HG03066 (cell line): Measurements from ENCODE around the gene ZHX3.
"Not testable (repeated sequence)": the region's sequence is repeated elsewhere in the genome, so short reads cannot be mapped to it uniquely, and the experiment has no call there.

Source experiments
- ATAC-seq: cut with Tn5 transposase; IDR thresholded peaks from one replicate; pipeline ENCODE4 v1.9.1; 2021; ENCODE audit warnings: low read depth; ENCODE audit not compliant: unreplicated experiment

Gene ZHX3

DNA sequence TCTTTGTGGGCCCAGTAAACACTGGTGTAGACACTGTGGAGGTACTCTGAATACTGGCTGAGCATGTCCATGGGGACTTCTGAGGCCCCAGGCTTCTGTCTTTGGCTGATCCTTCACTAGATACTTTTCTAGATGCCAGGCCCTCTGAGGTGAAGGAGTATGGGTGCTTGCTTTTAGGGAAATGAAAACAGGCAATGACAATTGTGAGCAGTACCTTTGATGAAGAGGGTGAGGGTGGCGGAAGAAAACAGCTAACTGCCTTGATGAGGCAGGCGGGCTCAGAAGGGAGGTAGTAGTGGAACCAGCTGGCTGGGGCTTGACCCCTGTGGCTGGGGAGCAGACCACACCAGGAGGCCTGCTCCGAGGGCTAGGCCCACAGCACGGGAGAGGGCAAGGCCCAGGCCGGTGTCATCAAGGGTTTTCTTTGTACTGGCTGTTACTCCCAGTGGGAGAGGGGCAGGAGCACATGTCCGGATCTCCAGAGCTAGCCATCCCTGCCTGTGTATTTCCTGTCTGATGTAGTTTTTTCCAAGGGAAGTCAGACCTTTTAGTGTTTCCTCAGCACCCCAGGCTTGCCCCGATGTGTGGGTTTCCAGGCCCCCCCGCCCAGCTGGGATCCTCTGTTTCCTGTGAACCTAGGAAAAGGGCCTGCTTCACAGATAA is 176.2 kb downstream of the ZHX3 start:
- ATAC-seq, result no peak

DNA sequence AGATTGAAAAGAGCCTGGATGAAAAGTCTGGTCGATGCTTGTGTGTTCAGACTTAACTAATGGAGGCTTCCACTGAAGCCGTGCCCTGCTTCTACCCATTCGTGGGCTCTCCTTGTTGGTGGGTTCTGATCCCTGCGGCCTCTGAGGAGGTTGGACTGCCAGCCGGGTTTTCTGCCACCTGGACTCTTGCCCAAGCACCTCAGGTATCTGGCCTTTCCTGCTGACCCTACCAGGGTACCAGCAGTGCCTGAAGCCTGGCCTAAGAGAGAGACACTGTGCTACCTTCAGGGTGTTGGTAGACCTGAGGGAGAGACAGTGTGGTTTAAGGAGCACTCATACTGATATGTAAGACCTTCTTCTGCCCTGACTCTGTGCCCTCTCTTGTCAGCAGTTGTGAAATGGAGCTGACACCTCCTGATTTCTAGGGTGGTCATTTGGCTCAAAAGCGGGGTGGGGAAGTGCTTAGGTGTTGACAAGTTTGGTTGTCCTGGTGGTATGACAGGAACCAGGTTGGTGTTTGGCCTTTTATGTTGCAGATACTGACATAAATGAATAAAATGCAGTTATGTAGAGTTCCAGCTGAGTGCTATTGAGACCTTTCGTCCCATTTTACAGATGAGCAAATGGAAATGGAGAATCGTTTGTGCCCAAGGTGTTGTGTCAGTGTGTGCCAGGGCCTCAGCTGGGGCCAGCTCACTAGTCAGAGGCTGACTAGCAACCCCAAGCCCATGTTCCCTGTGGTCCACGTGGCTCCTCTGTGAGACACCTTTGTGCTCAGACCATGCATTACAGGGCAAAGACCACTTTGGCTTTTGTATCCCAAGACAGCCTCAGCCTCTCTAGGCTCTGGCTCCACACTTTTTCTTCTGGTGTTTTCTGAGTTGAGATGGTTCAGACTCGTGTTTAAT is 177.1 kb downstream of the ZHX3 start:
- no peak for ATAC-seq

DNA sequence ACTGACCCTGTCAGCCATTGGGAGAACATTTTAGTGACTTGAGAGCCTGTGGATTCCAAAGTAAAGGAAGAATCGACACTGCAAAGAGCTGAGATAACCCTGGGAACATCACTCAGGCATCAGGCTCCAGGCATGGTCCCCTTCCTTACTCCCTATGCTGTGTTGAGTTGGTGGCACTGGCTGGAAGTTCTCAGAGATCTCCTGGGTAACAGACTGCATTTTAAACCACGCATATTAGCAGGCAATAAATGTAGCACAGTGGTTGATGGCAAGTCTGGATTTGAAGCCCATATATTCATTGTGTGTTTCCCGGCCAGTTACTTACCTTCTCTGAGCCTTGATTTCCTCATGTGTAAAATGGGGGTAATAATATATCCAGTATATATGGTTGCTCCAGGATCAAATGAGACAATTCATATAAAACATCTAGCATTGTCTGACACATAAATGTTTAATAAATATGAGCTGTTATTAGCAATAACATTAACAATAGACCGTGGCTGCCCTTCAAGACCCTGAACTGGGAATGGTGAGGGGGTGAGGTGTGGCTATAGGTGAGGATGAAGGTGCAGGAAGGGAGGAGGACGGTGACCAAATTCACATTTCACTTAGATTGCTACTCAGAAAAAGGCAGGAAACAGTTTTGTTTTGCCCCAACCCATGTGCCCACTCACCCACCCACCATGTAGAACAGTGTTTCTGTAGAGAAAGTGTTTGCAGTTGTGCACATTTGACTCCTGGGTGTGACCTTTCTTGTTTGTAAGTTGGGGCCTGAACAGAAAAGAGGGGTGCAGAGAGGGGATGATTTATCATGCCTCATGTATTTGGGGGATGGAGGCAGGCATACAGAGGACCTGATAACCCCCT is 178.1 kb downstream of the ZHX3 start:
- ATAC-seq, result no peak

DNA sequence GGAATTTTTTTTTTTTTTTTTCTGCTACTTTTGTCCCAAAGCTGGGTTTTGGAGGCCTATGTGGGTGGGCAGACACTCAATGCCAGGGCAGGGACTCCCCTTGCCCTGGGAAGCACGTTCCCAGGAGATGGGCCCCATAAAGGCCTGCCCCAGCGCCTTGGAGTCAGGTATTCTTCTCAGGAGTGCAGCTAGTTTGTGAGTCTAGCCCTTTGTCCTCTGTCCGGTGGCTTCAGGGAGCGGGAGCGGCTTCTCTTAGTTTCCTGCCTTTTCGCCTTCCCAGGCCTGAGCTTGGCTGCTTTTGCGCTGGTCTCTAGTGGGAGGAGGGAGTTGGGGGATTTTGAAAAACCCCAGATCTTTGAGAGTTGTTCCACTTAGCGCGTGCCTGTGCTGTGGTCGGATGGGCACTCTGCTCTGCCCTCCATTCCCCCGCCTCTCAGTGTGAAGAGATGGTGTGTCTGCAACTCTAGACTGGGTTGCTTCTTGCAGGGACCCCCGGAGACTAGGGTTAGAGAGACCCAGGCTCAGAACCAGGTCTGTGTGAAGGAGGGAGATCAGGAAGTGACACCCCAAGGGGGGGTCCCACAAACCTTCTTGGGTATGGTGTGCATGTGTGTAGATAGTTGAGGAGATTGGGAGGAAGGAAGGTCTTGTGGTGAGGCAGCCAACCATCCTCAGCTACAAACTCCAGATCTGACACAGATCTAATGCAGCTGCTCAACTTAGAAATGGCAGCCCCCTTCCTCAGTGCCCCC is 178.9 kb downstream of the ZHX3 start:
- no peak for ATAC-seq

DNA sequence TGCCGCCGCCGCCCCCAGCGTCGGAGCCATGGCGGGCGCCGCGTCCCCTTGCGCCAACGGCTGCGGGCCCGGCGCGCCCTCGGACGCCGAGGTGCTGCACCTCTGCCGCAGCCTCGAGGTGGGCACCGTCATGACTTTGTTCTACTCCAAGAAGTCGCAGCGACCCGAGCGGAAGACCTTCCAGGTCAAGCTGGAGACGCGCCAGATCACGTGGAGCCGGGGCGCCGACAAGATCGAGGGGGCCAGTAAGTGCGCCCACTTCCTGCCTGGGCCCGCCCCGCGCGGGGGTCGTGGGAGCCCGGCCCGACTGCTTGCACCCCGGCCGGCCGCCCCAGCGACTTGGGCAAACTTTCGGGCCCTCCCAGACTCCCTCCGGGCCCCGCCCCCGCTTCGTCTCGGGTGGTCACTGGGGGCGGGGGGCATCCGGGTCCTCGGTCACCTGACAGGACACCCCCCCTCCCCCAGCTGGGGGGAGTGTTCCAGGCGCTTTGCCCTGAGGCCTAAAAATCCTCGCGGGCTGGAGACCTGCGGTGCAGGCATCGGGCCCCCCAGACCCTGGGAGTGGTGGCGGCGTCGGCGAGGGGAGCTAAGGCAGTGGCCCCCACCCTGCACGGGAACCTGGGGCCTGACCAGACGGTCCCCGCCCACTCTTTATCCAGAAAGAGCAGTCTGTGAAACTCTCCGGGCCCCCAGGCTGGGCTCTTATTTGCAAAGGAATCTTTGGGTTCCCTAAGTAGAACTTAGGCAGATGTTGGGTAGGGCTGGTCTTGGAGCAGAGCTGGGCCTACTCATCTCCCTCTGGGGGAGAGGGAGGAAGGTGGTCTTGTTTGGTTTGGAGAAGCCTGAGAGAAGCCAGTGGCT is 179.7 kb downstream of the ZHX3 start:
- ATAC-seq, result peak; percentile 1

DNA sequence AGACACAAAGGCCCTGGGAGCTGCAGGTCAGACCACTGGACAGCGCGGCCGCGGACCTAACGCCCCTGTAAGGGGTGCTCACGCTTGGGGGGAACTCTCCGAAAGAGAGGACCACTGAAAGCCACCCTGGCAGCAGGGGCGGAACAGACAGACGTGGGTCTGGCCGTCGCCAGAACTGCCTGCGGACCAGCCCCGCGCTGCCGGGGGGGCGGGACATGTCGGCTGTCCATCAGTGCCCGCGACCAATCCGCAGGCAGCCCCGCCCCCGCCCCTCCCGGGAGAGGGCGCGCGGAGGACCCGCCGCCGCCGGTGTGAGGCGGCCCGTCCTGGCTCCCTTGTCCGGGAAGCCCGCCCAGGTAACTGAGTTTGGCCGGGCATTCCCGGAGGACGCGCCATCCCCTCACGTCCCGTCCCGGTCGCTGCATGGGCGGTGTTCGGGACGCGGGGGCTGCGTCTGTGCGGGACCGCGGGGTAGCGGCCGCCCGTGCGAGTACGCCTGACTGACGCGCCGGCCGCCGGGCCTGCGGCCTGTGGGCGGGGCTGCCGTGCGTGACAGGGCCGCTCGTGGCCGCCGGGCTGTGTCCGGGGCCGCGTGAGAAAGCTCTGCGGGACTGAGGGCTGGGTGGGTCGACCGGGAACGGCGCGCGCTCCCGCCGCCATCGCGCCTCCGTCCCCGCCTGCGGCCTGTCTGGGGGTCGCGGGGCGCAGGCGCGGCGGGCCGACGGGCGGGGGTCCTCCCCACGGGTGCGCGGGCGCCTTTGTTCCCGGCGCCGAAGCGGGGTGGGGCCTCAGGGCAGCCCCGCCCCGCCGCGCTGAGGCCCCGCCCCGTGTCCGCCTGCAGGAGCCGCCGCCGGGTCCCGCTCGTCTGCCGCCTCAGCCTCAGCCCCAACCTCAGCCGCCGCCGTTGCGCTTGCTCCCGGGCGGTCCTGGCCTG is 180.6 kb downstream of the ZHX3 start, which contains the start of gene PLCG1:
PLCG1 (plus strand) TSS at position 864 of the 934 bp plus-strand sequence. CDS start 99 bp downstream, outside the sequence.
- ATAC-seq, result peak; percentile 58

DNA sequence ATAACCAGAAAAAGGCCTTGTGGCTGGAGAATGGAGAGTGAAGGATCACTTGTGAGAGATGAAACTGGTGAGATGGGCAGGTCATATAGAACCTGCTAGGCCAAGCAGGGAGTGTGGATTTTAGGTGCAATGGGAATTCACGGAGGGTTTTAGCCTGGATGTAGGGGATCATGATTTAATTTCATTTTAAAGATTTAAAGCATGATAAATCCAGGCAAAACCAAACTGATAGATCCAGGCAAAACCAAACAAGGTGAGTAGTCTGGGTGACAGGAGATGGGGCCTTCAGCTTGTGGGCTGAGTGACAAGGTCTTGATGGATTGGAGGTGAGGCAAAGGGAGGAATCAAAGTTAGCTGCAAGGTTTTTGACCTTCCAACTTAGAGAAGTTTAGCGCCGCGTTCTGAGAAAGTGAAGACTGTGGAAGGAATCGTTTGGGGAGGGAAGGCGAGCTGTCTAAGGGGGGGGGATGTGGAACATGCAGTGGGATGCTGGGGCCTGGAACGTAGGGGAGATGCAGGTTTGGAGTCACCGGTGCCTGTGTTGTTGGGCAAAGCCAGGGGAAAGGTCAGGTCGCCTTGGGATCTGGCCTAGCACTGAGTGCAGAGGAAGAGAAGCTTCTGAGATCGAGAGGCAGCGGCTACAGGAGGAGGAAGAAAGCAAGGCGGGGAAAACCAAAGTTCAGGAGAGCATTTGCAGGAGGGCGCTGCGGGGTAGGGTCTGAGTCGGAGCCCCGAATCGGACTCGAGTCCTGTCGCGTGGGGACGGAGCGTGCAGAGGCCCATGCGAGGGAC is 181.4 kb downstream of the ZHX3 start:
- ATAC-seq, result no peak

DNA sequence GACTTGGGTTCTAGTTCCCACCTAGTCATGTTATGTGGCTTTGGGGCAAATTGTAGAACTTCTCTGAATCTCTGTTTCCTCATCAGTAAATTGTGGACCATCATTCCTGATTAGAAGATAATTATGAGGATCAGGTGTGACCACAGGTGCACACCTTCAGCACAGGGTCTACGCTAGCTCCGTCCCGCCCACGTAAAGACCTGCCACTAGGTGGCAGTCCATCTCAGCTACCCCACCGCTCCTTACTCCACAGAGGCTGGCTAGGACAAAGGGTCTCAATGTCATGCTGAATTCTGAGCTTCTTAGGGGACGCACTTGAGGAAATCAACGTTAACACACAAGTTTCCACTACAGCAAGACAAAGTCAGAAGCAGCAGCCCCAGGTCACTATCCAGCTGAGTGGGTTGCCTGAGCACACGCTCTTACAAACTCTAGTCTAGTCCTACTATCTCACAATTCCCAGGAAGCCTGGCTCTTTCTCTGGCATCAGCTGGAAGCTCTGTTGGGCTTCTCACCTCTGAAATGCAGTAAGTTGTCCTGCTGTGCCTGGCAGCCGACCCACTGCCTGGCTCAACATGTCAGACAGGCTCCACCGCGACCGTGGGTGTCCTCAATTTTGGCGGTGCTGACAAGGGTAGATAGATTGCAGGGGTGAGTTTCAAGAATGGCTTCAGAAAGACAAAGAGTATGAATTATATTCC is 182.2 kb downstream of the ZHX3 start:
- ATAC-seq, result no peak

DNA sequence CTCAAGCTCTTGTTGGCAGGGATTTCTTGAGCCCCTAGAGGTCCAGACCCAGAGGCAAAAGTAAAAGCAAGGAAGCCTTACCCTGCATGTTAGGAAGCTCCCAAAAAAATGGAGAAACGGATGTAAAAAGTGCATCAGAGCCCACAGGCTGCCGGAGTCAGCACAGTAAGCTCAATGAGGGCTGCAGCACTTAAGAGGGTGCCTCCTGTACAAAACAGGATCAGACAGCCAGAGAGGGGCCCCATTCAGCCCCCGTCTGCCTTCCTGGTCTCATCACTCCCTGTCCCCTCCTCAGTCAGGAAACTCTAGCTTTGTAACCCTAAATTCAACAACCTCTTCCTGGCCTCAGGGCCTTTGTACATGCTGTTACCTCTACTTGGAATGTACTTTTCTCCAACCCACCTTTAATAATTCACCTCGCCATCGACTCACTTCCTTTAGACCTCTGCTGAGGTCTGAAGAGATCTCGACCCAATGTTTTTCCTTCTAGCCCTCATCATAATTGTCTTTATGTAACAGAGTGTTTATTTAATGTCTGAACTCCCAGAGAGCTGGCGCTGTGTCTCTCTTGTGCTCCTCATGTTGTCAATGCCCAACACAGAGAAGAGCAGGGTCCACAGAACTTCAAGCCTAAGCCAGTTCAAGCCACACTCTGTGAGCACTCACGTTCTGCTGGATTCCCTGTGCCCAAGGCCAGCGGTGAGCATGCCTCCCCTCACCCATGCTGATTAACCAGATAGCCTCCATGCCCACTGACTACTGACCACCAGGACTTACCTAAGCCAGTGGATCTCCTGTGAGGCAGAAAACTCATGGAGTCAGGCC is 183.0 kb downstream of the ZHX3 start:
- no peak for ATAC-seq

DNA sequence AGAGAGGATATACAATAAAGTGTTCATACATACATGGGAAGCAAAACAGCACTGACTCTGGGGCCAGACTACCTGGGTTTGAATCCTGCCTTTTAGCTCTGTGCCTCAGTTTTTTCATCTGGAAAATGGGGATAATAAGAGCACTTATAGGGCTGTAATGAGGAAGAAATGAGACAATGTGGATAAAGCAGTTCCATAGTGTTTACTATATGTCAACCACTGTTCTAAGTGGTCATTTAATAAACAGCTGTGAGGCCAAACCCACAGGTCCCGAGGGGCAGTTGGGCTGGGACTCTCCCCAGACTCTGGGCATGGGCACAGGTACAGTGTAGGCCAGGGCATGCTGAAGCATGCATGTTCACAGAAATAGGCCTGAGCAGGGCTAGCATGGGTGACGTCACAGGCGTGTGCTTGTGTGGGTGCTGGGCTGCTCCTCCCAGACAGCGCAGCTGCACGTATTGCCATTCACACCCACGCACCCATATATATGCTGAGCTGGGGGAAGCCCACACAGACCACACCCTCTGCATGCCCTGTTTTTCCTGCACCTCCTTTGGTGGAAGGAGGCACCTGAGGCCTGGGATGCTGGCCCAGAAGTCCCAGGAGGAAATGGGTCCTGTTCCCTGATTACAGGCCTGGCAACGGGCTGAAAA is 183.7 kb downstream of the ZHX3 start:
- peak; percentile 47 for ATAC-seq

DNA sequence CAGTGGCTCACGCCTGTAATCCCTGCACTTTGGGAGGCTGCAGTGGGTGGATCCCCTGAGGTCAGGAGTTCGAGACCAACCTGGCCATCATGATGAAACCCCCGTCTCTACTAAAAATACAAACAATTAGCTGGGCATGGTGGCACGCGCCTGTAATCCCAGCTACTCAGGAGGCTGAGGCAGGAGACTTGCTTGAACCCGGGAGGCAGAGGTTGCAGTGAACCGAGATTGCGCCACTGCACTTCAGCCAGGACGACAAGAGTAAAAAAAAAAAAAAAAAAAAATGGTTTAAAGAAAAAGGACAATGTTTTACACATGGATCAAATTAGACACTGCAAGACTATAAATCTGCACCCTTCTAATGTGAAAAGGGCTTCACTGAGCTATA is 185.1 kb downstream of the ZHX3 start:
- not testable (repeated sequence) for ATAC-seq

DNA sequence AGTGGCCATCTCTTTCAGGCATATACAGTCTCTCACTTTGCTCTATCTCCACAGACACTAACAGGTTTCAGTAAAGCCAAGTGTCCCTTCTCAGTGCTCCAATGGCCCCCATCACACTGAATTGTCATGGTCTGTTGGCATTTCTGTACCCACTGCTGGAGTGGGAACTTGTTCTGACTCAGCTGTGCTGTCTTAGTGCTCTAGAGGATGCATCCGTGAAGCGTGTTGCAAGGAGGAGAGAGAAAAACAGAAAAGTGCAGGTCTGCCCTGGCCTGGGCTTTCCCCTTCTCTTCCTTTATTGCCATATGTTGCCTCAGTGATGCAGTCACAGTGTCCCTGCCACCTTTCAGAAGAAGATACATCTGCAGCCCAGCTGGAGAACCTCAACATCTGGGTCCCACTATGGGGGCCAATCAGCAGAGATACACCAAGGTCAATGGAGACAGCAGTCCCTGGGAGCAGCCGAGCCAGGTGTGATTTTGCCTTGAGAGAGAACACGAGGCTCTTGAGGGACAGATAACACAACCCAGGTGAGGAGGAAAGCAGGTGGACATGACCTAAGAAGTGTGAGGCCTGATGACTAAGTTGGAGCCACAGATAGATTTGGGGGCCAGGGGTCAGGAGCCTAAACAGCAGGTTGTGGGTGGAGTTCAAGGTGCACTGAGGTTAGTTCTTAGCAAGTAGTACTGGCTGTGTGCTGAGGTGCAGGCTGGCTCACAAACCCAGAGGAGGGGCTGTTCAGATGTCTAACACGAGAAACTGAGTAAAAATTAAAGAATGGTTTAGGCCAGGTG is 185.7 kb downstream of the ZHX3 start:
- ATAC-seq, result no peak
